ENCODE results near the gene GUCA2B.

The GUCA2B gene

DNA sequence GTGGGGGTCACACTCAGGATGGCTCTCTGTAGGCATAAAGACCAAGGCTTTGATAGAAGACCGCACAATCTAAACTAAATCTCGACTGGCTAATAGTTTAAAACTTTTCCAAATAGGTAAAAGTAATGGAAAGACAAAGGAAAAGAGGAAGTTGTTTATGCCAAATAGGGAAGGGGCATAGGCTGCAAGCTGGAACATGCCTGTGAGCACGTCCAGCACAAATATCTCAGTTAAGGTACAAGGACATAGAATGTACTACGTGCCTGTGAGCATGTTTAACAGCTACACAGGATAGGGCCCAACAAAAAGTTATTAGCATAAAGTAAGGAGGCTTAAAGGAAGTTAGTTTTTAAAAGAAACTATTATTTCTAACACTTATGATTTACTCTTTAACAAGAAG lies 38.9 kb downstream of the GUCA2B start:
- no peak for DNase-seq

DNA sequence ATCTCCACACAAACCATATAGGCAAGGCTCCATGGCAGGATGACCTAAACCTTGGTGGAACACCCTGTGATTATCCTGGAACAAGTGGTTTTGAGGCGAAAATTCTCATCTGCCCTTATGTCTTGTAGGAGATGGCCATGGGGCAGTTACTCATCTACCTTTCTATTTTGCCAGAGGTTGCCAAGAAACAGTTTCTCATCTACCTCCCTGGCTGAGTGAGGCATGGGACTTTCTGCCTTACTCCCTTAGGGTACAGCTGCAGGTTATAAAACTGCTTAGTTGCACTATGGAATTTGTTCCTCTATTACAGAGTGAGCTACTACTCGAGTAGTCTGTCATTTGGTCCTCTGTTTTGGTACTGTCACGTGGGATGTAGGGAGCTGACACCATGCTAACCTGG lies 42.6 kb downstream of the GUCA2B start:
- no peak for DNase-seq

DNA sequence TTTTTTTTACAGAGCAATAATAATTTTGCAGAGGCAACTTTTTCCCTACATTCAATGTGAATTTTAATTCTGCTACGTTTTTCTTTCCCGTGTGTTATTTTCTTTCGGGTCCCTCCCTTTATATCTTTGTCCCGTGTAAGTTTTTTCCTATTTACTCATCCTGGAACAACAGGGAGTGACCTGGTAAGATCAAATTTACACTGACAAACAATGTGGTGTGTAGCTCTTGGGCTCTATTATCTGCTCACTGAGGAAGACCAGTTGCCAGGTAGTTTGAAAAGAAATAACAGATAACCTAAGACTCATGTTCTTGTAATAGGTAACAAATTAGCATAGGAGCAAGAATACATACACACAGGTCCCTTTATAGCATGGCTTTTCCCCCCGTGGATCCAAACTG lies 45.0 kb downstream of the GUCA2B start:
- no peak for DNase-seq

DNA sequence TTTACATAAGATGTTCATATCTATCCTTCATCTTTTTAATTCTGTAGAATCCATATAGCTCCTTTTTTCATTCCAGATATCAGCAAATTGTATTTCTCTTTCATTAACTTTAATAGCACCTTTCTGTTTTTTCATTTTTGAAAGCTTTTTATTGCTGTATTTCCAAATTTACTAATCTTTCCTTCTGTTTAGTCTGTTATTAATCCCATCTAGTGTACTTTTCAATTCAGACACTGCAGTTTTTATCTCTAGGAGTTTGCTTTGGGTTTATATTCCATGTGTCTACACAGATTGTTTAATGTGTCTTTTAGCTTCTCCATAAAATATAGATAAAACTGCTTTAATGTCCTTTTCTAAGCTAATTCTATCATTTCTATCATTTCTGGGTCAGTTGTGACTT lies 48.8 kb downstream of the GUCA2B start:
- DNase-seq = no peak

All from left hindlimb (tissue), 1 donor.